ACC112 (cell line): Measurements from ENCODE around the gene TPRKB.
"Not testable (repeated sequence)": the region's sequence is repeated elsewhere in the genome, so short reads cannot be mapped to it uniquely, and the experiment has no call there.

ENCODE experiments used
- H2AFZ ChIP-seq: fragments of 200-600 bp; sonication (generic); one replicate; pipeline ENCODE4 v1.6.0; 2017; ENCODE audit warnings: antibody characterized with exemption, low read length; ENCODE audit not compliant: unreplicated experiment
- H3K27ac ChIP-seq: fragments of 200-600 bp; sonication (generic); 2 replicates; pipeline ENCODE4 v1.5.1; 2014; ENCODE audit warnings: low read depth, mild to moderate bottlenecking, antibody characterized with exemption, low read length, moderate library complexity
- H3K27me3 ChIP-seq: fragments of 200-600 bp; sonication (generic); 2 replicates; pipeline ENCODE4 v1.6.1; 2014; ENCODE audit warnings: mild to moderate bottlenecking, antibody characterized with exemption, low read length, moderate library complexity, mixed read lengths; ENCODE audit not compliant: insufficient read depth
- H3K36me3 ChIP-seq: fragments of 200-600 bp; sonication (generic); 2 replicates; pipeline ENCODE4 v1.6.1; 2016; ENCODE audit warnings: mild to moderate bottlenecking, antibody characterized with exemption, low read length, moderate library complexity, mixed read lengths; ENCODE audit not compliant: insufficient read depth
- H3K4me1 ChIP-seq: fragments of 200-600 bp; sonication (generic); one replicate; pipeline ENCODE4 v1.6.1; 2016; ENCODE audit warnings: low read length, mixed read lengths; ENCODE audit not compliant: insufficient read depth, unreplicated experiment, control insufficient read depth
- H3K4me3 ChIP-seq: fragments of 200-600 bp; sonication (generic); 2 replicates; pipeline ENCODE4 v1.5.1; 2014; ENCODE audit warnings: mild to moderate bottlenecking, low read depth, low read length
- H3K79me2 ChIP-seq: fragments of 200-600 bp; sonication (generic); one replicate; pipeline ENCODE4 v1.6.0; 2016; ENCODE audit warnings: low read length; ENCODE audit not compliant: control insufficient read depth, unreplicated experiment, insufficient read depth

Gene TPRKB

DNA sequence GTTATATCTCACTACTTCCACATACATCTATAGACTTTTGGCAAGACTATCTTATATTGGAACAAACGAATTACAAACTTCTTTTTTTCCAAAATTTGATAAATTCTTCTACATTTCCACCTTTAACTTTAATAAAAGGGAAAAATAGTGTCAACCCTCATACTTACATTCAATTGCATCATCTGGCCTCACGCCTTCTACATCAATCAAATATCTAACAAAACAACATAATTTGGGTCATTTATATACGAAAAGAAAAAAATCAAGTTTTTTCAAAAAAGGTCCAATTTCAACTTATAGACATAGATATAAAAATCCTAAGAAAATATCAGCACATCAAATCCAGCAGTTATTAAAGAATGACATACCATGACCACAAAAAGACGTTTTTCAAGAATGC lies 29.8 kb upstream of the TPRKB start:
- no peak overlapping the region for H3K4me3 ChIP-seq
- H3K4me1 ChIP-seq: peaks cover 8% of the 10 kb centered on the region
- H3K27me3 ChIP-seq: no peaks in the 10 kb centered on the region
- H3K79me2 ChIP-seq: no peaks in the 10 kb centered on the region
- H2AFZ ChIP-seq: no peak overlapping the region
- peaks cover 49% of the 10 kb centered on the region for H3K36me3 ChIP-seq
- H3K27ac ChIP-seq: no peak overlapping the region

DNA sequence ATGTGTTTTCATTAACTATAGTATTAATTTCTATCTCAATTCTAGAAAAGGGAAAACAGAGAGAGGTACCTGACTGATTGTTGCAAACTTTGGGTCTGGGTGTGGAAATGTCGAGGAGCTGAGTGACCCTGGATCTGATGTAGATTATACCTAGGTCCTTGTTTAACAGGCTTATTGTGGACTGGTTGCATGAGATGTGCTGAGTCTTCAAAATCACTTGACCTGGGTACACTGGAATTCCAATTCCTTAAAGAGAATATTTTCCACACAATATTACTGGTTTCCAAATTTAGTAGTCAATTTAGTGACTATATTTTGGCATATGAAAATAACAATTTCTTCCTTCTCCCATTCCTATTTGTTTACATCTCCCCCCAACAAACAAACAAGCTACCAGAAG lies 29.2 kb upstream of the TPRKB start:
- H3K79me2 ChIP-seq: no peaks in the 10 kb centered on the region
- peaks cover 8% of the 10 kb centered on the region for H3K4me1 ChIP-seq
- no peak overlapping the region for H3K4me3 ChIP-seq
- no peaks in the 10 kb centered on the region for H3K27me3 ChIP-seq
- H3K36me3 ChIP-seq: peaks cover 48% of the 10 kb centered on the region
- no peak overlapping the region for H2AFZ ChIP-seq
- H3K27ac ChIP-seq: no peak overlapping the region

- no peaks in the 10 kb centered on the region for H3K27me3 ChIP-seq
- H3K4me3 ChIP-seq: no peak overlapping the region
- no peak overlapping the region for H2AFZ ChIP-seq
- H3K79me2 ChIP-seq: no peaks in the 10 kb centered on the region
- H3K36me3 ChIP-seq: peaks cover 54% of the 10 kb centered on the region
- no peak overlapping the region for H3K27ac ChIP-seq
- peaks cover 8% of the 10 kb centered on the region for H3K4me1 ChIP-seq
Observed at GRCh38 chr2:73764945-73765344, 27.8 kb upstream of the TPRKB start.

DNA sequence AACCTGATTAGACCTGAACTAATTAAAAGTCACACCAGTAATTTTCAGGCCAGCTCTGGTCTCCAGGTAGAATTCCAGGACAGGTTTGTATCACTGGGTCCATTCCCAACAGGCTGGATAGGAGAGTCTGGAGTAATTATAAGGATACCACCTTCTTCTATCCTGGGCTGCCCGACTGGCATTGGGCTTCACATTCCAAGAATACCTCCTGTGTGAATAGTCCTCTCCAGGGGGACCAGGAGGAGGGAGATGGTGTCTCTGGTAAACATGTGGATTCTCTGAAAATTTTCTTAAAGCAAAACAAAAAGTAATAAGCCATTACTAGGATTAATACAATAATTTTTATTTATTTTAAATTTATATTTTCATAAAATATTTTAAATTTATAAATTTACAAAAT lies 25.4 kb upstream of the TPRKB start:
- Histone ChIP-seq H3K36me3 (peaks cover 40% of the 10 kb centered on the region), H3K27ac (no peak overlapping the region), H3K4me3 (no peak overlapping the region), H2AFZ (no peak overlapping the region), H3K79me2 (no peaks in the 10 kb centered on the region), H3K4me1 (peaks cover 15% of the 10 kb centered on the region), H3K27me3 (no peaks in the 10 kb centered on the region)

- H3K79me2 ChIP-seq: no peaks in the 10 kb centered on the region
- H3K27ac ChIP-seq: no peak overlapping the region
- H3K4me3 ChIP-seq: no peak overlapping the region
- peaks cover 27% of the 10 kb centered on the region; the same call in 1 of the 2 replicates for H3K36me3 ChIP-seq
- no peak overlapping the region for H2AFZ ChIP-seq
- peaks cover 15% of the 10 kb centered on the region for H3K4me1 ChIP-seq
- H3K27me3 ChIP-seq: no peaks in the 10 kb centered on the region
Observed at GRCh38 chr2:73759904-73760303, 22.8 kb upstream of the TPRKB start.

DNA sequence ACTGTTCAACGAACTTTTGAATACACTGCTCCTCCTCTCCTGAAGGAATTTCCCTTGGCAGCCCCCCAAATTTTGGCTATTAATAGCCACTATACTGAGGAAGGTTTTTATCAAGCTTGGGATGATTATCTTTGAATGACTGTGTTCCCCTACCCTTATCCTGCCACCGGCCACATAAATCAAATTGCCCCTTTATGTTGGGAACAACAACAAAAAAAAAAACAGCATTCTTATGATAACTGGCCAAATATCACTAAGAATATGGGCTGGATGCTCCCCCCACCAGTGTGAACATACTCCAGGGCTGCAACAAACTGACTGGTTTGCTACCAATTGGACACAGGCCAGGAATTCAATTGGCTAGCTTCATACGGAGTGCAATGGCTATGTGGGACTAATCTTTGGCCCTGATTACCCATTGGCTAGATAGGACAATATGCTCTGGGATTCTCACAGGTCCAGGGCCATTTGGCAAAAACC lies 22.2 kb upstream of the TPRKB start:
- H2AFZ ChIP-seq: no peak overlapping the region
- H3K27ac ChIP-seq: no peak overlapping the region
- peaks cover 15% of the 10 kb centered on the region for H3K4me1 ChIP-seq
- no peaks in the 10 kb centered on the region for H3K79me2 ChIP-seq
- H3K4me3 ChIP-seq: no peak overlapping the region
- H3K36me3 ChIP-seq: peaks cover 26% of the 10 kb centered on the region; the same call in 1 of the 2 replicates
- H3K27me3 ChIP-seq: no peaks in the 10 kb centered on the region

DNA sequence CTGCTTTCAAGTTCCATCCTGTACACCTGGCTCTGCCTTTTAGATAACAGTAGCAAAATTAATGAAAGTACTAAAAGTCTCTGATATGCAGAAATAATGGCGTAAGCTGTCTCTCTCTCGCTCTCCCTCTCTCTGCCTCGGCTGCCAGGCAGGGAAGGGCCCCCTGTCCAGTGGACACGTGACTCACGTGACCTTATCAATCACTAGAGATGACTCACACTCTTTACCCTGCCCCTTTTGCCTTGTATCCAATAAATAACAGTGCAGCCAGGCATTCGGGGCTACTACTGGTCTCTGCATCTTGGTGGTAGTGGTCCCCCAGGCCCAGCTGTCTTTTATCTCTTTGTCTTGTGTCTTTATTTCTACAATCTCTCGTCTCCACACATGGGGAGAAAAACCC lies 17.2 kb upstream of the TPRKB start:
- H3K27me3 ChIP-seq, H2AFZ ChIP-seq, H3K4me1 ChIP-seq, H3K27ac ChIP-seq, H3K79me2 ChIP-seq, H3K36me3 ChIP-seq, H3K4me3 ChIP-seq: not testable (repeated sequence)

GRCh38 chr2:73749314-73749713 lies 12.2 kb upstream of the TPRKB start:
- Histone ChIP-seq H3K79me2 (no peaks in the 10 kb centered on the region), H3K36me3 (peaks cover 19% of the 10 kb centered on the region), H3K27ac (no peak overlapping the region), H3K4me3 (no peak overlapping the region), H2AFZ (no peak overlapping the region), H3K27me3 (no peaks in the 10 kb centered on the region), H3K4me1 (no peaks in the 10 kb centered on the region)

GRCh38 chr2:73746877-73747208 lies 9.7 kb upstream of the TPRKB start:
- Histone ChIP-seq H2AFZ (no peak overlapping the region), H3K27ac (no peak overlapping the region), H3K27me3 (no peaks in the 10 kb centered on the region), H3K79me2 (no peaks in the 10 kb centered on the region), H3K36me3 (peaks cover 24% of the 10 kb centered on the region), H3K4me1 (no peaks in the 10 kb centered on the region), H3K4me3 (no peak overlapping the region)

- Histone ChIP-seq H3K79me2 (no peaks in the 10 kb centered on the region), H3K4me3 (no peak overlapping the region), H3K4me1 (no peaks in the 10 kb centered on the region), H3K27me3 (no peaks in the 10 kb centered on the region), H3K36me3 (peaks cover 24% of the 10 kb centered on the region), H3K27ac (no peak overlapping the region), H2AFZ (no peak overlapping the region)
Observed at GRCh38 chr2:73746015-73746876, 9.1 kb upstream of the TPRKB start.

DNA sequence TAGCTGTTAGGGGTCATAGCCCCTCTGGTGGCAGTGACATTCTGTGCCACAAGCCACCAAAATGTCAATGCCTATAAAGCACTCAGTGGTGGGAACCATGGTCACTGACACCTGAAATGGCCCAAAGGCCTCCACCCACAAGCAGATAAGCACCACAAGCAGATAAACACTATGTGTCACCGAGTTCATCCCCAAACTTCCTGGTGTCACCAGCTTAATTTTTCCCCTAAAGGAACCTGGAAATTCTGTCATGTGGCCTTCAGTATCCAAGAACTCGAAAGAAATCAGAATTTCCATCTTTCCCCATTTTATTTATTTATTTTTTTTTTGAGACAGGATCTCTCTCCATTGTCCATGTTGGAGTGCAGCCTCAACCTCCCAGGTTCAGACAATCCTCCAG lies 3.6 kb upstream of the TPRKB start:
- H3K36me3 ChIP-seq: peaks cover 8% of the 10 kb centered on the region; the same call in 1 of the 2 replicates
- no peak overlapping the region for H3K27ac ChIP-seq
- no peaks in the 10 kb centered on the region for H3K27me3 ChIP-seq
- H2AFZ ChIP-seq: no peak overlapping the region
- H3K4me3 ChIP-seq: no peak overlapping the region
- H3K4me1 ChIP-seq: peaks cover 4% of the 10 kb centered on the region
- H3K79me2 ChIP-seq: peaks cover 10% of the 10 kb centered on the region
